ENCODE data around the gene RBM10. TPM values are rescaled to one million over a fixed set of nuclear protein-coding genes. Genes with fewer than 3 reads are reported as not detected.

The RBM10 gene
- total RNA-seq, 3 donors from 2014 or later: 35.2 to 40.2 (median 37.7) TPM

DNA sequence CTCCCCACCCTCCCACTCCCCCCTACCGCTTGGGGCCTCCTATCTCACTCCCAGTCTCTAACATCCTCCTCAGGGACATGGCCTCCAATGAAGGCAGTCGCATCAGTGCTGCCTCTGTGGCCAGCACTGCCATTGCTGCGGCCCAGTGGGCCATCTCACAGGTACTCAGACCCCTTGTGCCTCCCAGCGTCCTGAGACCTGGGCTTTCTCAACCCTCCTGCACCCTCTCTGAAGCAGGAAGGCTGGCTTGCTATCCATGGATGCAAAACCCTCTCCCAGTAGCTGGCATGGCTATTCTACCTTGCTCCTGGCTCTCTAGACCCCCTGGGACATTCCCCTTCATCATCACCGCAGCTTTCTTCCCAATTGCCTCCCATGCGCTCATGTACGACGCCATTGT, 35.3 kb downstream of the RBM10 start:
- DNase-seq (no peak), ATAC-seq (no peak)
- Histone ChIP-seq H3K4me3 (no peak overlapping the region), H3K4me1 (ENCODE audit: low read depth) (no peaks in the 10 kb centered on the region), H3K36me3 (ENCODE audit: low read depth) (no peaks in the 10 kb centered on the region), H3K9me3 (no peaks in the 10 kb centered on the region)
- TF ChIP-seq CTCF (IDR thresholded peaks at IDR 0.05): no peak
- intact Hi-C loops (cut with DNase I, micrococcal nuclease): no loop called here

- no peaks in the 10 kb centered on the region for H3K4me1 ChIP-seq (ENCODE audit: low read depth)
- no peak overlapping the region for H3K4me3 ChIP-seq
- no peak for ATAC-seq
- no peak for DNase-seq
- no peaks in the 10 kb centered on the region for H3K36me3 ChIP-seq (ENCODE audit: low read depth)
- no peak for TF ChIP-seq CTCF (IDR thresholded peaks at IDR 0.05)
- intact Hi-C loops (cut with DNase I, micrococcal nuclease): no loop called here
- H3K9me3 ChIP-seq: no peaks in the 10 kb centered on the region
Measured at GRCh38 chrX:47181301-47181700, 36.3 kb downstream of the RBM10 start.

DNA sequence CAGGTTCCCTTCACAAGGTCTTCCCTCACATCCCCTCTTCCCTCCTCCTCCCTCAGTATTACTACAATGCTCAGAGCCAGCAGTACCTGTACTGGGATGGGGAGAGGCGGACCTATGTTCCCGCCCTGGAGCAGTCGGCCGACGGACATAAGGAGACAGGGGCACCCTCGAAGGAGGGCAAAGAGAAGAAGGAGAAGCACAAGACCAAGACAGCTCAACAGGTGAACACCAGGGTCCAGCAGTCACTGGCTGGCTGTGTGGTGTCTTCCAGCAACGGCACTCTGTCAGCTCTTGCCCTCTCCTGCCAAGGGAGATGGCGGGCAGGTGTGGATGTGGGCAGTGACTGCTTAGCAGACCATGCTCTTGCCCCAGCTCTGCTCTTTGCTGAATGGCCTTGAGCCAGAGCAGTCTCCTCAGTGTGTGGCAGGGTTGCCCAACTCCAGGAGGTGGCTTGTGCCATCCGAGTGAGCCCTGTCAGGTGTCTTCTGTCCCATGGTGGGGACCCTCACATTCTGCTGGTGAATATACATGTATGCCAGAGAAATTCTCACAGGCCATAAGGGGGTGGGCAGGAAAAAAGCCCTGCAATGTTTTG, 37.2 kb downstream of the RBM10 start:
- no peak for ATAC-seq
- H3K36me3 ChIP-seq (ENCODE audit: low read depth): no peaks in the 10 kb centered on the region
- H3K9me3 ChIP-seq: no peaks in the 10 kb centered on the region

DNA sequence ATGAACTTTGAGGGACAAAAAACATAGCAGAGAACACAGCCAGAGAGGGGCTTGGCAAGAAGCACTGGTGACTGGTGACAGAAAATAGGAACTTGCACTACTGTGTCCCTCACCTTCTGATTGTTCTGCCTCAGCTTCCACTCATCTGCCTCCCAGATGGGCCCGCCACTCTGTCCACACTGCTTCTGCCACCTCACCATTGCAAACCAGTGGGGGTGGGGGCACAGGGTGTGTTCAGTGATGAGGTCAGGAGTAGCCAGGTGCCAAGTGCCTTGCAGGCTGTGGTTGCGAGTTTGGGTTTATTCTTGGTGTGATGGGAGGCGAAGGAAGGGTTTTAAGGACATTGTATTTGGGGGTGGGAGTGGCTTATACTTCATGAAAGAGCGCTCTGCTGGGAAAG, 39.5 kb downstream of the RBM10 start:
- H3K4me1 ChIP-seq (ENCODE audit: low read depth): no peaks in the 10 kb centered on the region
- H3K9me3 ChIP-seq: no peaks in the 10 kb centered on the region
- no peak for ATAC-seq
- H3K4me3 ChIP-seq: no peak overlapping the region
- H3K36me3 ChIP-seq (ENCODE audit: low read depth): no peaks in the 10 kb centered on the region
- TF ChIP-seq CTCF (IDR thresholded peaks at IDR 0.05): no peak
- intact Hi-C loops (cut with DNase I, micrococcal nuclease): no loop called here
- DNase-seq: no peak

More for the DNA sequence above, 37.2 kb downstream of the RBM10 start:
- intact Hi-C loops (cut with DNase I, micrococcal nuclease): no loop called here
- H3K4me1 ChIP-seq (ENCODE audit: low read depth): no peaks in the 10 kb centered on the region
- no peak for TF ChIP-seq CTCF (IDR thresholded peaks at IDR 0.05)
- no peak for DNase-seq
- H3K4me3 ChIP-seq: no peak overlapping the region

DNA sequence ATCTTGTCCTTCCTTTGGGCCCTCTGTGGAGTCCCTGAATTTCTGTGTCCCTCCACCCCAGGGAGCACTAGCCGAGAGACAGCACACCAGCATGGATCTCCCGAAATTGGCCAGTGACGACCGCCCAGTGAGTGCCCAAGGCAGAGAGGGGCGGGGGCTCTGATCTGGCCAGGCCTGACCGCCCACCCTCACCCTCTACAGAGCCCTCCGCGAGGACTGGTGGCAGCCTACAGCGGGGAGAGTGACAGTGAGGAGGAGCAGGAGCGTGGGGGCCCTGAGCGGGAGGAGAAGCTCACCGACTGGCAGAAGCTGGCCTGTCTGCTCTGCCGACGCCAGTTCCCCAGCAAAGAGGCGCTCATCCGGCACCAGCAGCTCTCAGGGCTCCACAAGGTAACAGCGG, 40.2 kb downstream of the RBM10 start:
- Histone ChIP-seq H3K4me1 (ENCODE audit: low read depth) (no peaks in the 10 kb centered on the region), H3K36me3 (ENCODE audit: low read depth) (no peaks in the 10 kb centered on the region), H3K9me3 (no peaks in the 10 kb centered on the region), H3K4me3 (no peak overlapping the region)
- no peak for DNase-seq
- TF ChIP-seq CTCF (IDR thresholded peaks at IDR 0.05): no peak
- no peak for ATAC-seq
- intact Hi-C loops (cut with DNase I, micrococcal nuclease): no loop called here
